Smooth muscle cell (in vitro differentiated cells): ENCODE results near the gene ZNF37A. TPM values are rescaled to one million over a fixed set of nuclear protein-coding genes. Genes with fewer than 3 reads are reported as not detected.
"Not testable (repeated sequence)": the region's sequence is repeated elsewhere in the genome, so short reads cannot be mapped to it uniquely, and the experiment has no call there.

ENCODE experiments used
- DNase-seq: peaks from one replicate; lab custom pipeline; 2025; ENCODE audit not compliant: unreplicated experiment; lab: John Stamatoyannopoulos, UW
- H2AFZ ChIP-seq: fragments of 200-600 bp; sonication (generic); 2 replicates; pipeline ENCODE4 v1.6.0; 2016; ENCODE audit warnings: antibody characterized with exemption, low read depth, mild to moderate bottlenecking
- H3F3A ChIP-seq: fragments of 200-600 bp; sonication (generic); 2 replicates; pipeline ENCODE4 v1.6.0; 2017; ENCODE audit warnings: antibody characterized with exemption, low read depth
- H3K27ac ChIP-seq: fragments of 200-600 bp; sonication (generic); 2 replicates; pipeline ENCODE4 v1.5.1; 2016; ENCODE audit warnings: low read depth, mild to moderate bottlenecking
- H3K27me3 ChIP-seq: fragments of 200-600 bp; sonication (generic); 2 replicates; pipeline ENCODE4 v1.6.1; 2016; ENCODE audit warnings: low read depth, mild to moderate bottlenecking
- H3K36me3 ChIP-seq: fragments of 200-600 bp; sonication (generic); 2 replicates; pipeline ENCODE4 v1.5.1; 2016; ENCODE audit warnings: low read depth
- H3K4me1 ChIP-seq: fragments of 200-600 bp; sonication (generic); 2 replicates; pipeline ENCODE4 v1.5.1; 2016; ENCODE audit warnings: low read depth
- H3K4me2 ChIP-seq: fragments of 200-600 bp; sonication (generic); 2 replicates; pipeline ENCODE4 v1.6.0; 2016; ENCODE audit warnings: mild to moderate bottlenecking
- H3K4me3 ChIP-seq: fragments of 200-600 bp; sonication (generic); 2 replicates; pipeline ENCODE4 v1.5.1; 2016; ENCODE audit warnings: mild to moderate bottlenecking
- H3K79me2 ChIP-seq: fragments of 200-600 bp; sonication (generic); 2 replicates; pipeline ENCODE4 v1.6.0; 2016; ENCODE audit warnings: low read depth, mild to moderate bottlenecking
- H3K9ac ChIP-seq: fragments of 200-600 bp; sonication (generic); 2 replicates; pipeline ENCODE4 v1.6.0; 2016; ENCODE audit warnings: low read depth
- H3K9me3 ChIP-seq: fragments of 200-600 bp; sonication (generic); replicated peaks from 2 replicates; pipeline ENCODE4 v1.5.1; 2016; ENCODE audit warnings: low read depth
- H4K20me1 ChIP-seq: fragments of 200-600 bp; sonication (generic); 2 replicates; pipeline ENCODE4 v1.6.0; 2016; ENCODE audit warnings: low read depth
- CTCF ChIP-seq: fragments of 200-600 bp; sonication (generic); IDR thresholded peaks from 2 replicates; pipeline ENCODE4 v1.5.1; 2017; ENCODE audit warnings: borderline replicate concordance, mild to moderate bottlenecking, antibody characterized with exemption; ENCODE audit not compliant: insufficient read depth, poor library complexity, severe bottlenecking
- WGBS: methylation state at CpG from one replicate; pipeline ENCODE4 v1.1.7; 2016; ENCODE audit warnings: low lambda C conversion rate; 5-methylcytosine and 5-hydroxymethylcytosine counted together
- polyA plus RNA-seq: library from polyadenylated mRNA; unstranded; fragments of >200 nt; fragmentation: Nextera tagmentation; extraction: Ambion mirVana; gene quantifications from 2 replicates; pipeline ENCODE4 v1.2.1, GENCODE V29; 2016
- total RNA-seq: library from RNA; depleted of rRNA; stranded (reverse); fragments of >200 nt; gene quantifications from 2 replicates; pipeline ENCODE4 v1.2.3, GENCODE V29; 2014

ZNF37A gene
- total and polyA plus RNA-seq, 2 experiments from 2014 or later: 3.2 to 30.3 TPM

DNA sequence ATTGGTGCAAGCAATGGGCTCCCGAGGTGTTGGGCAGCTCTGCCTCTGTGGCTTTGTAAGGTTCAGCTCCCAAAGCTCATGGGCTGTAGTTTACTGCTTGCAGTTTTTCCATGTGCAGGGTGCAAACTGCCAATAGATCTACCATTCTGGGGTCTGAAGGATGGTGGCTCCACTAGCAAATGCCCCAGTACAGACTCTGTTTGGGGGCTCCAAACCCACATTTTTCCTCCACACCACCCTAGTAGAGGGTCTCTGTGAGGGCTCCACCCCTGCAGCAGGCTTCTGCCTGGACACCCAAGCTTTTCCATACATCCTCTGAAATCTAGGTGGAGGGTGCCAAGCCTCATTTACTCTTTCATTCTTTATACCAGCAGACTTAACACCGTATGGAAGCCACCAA lies 17.4 kb upstream of the ZNF37A start:
- Histone ChIP-seq H3K27me3 (no peaks in the 10 kb centered on the region), H3K27ac (no peak overlapping the region), H3K36me3 (no peaks in the 10 kb centered on the region), H3K9me3 (peaks cover 12% of the 10 kb centered on the region), H2AFZ (no peak overlapping the region), H3K4me2 (no peak overlapping the region), H4K20me1 (no peaks in the 10 kb centered on the region), H3F3A (no peaks in the 10 kb centered on the region), H3K79me2 (no peaks in the 10 kb centered on the region), H3K9ac (no peak overlapping the region), H3K4me1 (no peaks in the 10 kb centered on the region), H3K4me3 (no peak overlapping the region)
- DNase-seq: no peak
- no peak for TF ChIP-seq CTCF
- 64% methylated on average over 2 of the region's 2 CpGs for WGBS

GRCh38 chr10:38093318-38093717 lies 819 bp upstream of the ZNF37A start:
- 93% methylated on average over 15 of the region's 15 CpGs for WGBS
- H3K4me1 ChIP-seq, DNase-seq, H3K27ac ChIP-seq, H3K4me3 ChIP-seq, H3K79me2 ChIP-seq, H3F3A ChIP-seq, H3K27me3 ChIP-seq, H4K20me1 ChIP-seq, H3K9me3 ChIP-seq, H3K4me2 ChIP-seq, H3K9ac ChIP-seq, H3K36me3 ChIP-seq: not testable (repeated sequence)
- H2AFZ ChIP-seq: peak overlapping the region; percentile 89

- H3K4me3 ChIP-seq: peak overlapping the region; percentile 63
- H2AFZ ChIP-seq: peak overlapping the region; percentile 89
- no peak for TF ChIP-seq CTCF
- no peaks in the 10 kb centered on the region for H3K36me3 ChIP-seq
- H3K4me1 ChIP-seq: no peaks in the 10 kb centered on the region
- H3K79me2 ChIP-seq: no peaks in the 10 kb centered on the region
- H3F3A ChIP-seq: no peaks in the 10 kb centered on the region
- H3K27ac ChIP-seq: no peak overlapping the region
- H3K9ac ChIP-seq: no peak overlapping the region
- H3K27me3 ChIP-seq: no peaks in the 10 kb centered on the region
- H3K9me3 ChIP-seq: no peaks in the 10 kb centered on the region
- DNase-seq: no peak
- H4K20me1 ChIP-seq: no peaks in the 10 kb centered on the region
- WGBS: 70% methylated on average over 16 of the region's 16 CpGs
- H3K4me2 ChIP-seq: peak overlapping the region; percentile 82
These were observed 350 bp upstream of the ZNF37A start for GRCh38 chr10:38093816-38094157.

DNA sequence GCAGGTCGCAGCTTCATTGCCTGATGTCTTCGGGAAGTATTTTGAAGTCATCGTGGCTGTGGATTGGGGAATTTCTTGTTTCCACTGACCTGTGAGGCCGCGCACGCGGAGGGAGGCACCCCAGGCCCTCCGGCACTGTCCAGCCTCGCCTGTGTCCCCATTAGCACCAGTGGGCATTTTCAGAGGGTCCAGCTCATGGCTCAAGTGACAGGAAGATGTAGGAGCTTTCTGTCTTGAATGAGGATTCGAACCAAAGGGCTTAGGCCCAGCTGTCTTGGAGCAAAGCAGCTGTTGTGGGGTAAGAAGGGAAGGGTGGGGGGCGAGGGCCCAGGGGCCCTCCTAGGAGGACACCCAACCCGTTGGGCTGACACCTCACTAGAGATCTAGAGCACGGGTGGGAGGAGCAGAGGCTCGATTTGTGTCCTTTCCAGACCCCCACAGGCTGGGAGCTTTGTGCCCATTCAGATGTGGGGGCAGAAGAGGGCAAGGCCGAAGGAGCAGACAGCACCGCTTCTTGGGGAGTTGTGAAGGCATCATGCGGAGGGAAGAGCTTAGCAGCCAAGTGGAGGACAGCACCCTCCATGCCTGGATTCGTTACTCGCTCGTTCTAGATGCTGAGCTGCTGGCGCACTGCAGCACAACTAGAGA lies 914 bp downstream of the ZNF37A start:
- TF ChIP-seq CTCF: no peak
- Histone ChIP-seq H4K20me1 (no peaks in the 10 kb centered on the region), H3K9ac (peak overlapping the region; percentile 53), H3F3A (no peaks in the 10 kb centered on the region), H3K4me1 (no peaks in the 10 kb centered on the region), H2AFZ (peak overlapping the region; percentile 85), H3K27me3 (no peaks in the 10 kb centered on the region), H3K4me3 (peak overlapping the region; percentile 63), H3K27ac (no peak overlapping the region), H3K79me2 (no peaks in the 10 kb centered on the region), H3K36me3 (no peaks in the 10 kb centered on the region), H3K4me2 (peak overlapping the region; percentile 83), H3K9me3 (peaks cover 3% of the 10 kb centered on the region)
- WGBS: 75% methylated on average over 20 of the region's 21 CpGs
- no peak for DNase-seq
